ENCODE data around the gene MRPL24.

DNA sequence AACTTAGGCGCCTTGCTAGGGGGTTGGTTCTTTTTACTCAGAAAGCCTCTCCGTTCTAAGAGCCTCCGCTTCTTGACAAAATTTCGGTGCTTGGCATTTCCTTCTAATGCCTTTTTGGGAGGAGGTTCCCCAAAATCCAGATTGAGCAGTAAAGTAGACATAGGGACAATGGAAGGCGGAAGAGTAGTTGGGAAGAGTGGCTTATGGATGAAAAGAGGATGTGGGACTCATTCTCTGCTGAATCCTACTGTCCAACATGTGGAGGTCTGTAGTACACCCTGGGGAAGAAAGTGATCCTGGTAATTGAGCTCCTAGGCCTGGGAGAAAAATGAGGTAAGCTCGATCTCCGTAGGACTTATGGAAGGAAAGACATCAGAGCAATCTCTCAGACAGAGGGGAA, 13.4 kb downstream of the MRPL24 start:
- TF ChIP-seq, protein P1, sequence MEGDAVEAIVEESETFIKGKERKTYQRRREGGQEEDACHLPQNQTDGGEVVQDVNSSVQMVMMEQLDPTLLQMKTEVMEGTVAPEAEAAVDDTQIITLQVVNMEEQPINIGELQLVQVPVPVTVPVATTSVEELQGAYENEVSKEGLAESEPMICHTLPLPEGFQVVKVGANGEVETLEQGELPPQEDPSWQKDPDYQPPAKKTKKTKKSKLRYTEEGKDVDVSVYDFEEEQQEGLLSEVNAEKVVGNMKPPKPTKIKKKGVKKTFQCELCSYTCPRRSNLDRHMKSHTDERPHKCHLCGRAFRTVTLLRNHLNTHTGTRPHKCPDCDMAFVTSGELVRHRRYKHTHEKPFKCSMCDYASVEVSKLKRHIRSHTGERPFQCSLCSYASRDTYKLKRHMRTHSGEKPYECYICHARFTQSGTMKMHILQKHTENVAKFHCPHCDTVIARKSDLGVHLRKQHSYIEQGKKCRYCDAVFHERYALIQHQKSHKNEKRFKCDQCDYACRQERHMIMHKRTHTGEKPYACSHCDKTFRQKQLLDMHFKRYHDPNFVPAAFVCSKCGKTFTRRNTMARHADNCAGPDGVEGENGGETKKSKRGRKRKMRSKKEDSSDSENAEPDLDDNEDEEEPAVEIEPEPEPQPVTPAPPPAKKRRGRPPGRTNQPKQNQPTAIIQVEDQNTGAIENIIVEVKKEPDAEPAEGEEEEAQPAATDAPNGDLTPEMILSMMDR (IDR thresholded peaks at IDR 0.05; ENCODE audit: low read depth, low read length, poor library complexity, severe bottlenecking) = no peak
- no peak for TF ChIP-seq EZH2phosphoT487 (IDR thresholded peaks at IDR 0.05; ENCODE audit: borderline replicate concordance, low read length)
